VCaP (cell line): Measurements from ENCODE around the gene XKR3.
"Not testable (repeated sequence)": the region's sequence is repeated elsewhere in the genome, so short reads cannot be mapped to it uniquely, and the experiment has no call there.

ENCODE experiments used
- H3K27ac ChIP-seq: fragments of 450-650 bp; 2 replicates; pipeline ENCODE4 v1.5.1; 2017

The XKR3 gene

DNA sequence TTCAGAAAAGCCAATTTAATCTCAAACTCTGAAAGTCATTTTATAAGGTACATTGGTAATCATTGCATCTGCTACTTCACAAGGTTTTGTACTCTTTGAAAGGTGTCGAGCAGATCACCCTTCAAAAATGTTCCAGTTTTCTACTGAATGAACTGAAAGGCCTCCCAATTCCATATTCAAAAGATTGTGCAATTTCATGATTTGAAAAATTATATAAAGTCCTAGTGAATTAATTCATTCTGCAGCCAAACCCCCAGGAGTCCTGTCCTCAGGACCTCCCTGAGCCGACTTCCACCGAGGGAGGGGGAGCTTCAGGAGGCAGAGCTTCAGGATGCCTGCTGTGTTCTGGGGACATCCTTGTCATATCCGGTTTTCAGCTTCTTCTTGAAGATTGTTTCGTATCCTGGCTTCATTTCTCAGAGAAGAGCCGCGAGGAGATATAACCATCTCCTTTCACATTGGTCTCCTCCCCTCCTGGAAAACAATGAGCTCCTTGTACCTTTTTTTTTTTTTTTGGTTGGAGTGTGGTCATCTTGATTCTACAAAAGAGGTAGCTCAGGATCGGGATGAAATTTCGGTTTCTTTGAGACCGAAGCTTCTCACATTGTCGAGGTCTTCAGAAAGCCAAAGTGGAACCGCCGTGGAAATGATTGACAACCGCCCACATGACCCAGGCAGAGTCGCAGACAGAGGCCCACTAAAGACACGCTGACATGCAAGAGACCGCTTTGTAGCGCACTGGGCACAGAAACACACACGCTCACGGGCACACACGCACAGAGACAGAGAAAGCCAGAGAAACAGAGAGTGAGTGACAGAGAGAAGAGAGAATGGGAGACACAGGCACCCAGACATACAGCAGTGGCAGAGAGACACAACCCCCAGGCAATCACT, 77.7 kb downstream of the XKR3 start:
- H3K27ac ChIP-seq, result not testable (repeated sequence)

DNA sequence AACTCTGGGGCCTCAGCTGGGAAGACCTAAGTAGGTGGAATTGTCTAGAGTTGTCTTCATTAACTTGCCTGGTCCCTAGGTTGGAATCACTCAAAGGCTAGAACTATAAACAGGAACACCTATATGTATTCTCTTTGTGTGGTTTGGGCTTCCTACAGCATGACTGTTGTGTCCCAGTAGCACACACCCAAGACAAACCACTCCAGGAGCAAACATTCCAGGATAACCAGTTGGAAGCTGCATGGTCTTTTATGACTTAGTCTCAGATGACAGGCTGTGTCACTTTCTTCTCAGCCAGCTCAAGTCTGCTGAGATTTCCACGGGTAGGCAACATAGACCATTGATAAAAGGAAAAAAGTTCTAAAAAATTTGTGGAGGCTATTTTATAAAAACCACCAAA, 90.9 kb downstream of the XKR3 start:
- H3K27ac ChIP-seq, result not testable (repeated sequence)
